ENCODE results near the gene UST.
A peak's percentile ranks its signal among the peaks of the same experiment; 100 is the strongest.

UST gene

GRCh38 chr6:149063468-149063867 lies 316.6 kb downstream of the UST start:
- no peak for DNase-seq (ENCODE audit: low read depth)

GRCh38 chr6:149064001-149064659 lies 317.3 kb downstream of the UST start:
- no peak for DNase-seq (ENCODE audit: low read depth)

- DNase-seq (ENCODE audit: low read depth): no peak
These were observed 317.8 kb downstream of the UST start for GRCh38 chr6:149064660-149065015.

GRCh38 chr6:149065121-149065520 lies 318.3 kb downstream of the UST start:
- no peak for DNase-seq (ENCODE audit: low read depth)

GRCh38 chr6:149065658-149066556 lies 319.1 kb downstream of the UST start:
- no peak for DNase-seq (ENCODE audit: low read depth)

GRCh38 chr6:149071997-149072396 lies 325.2 kb downstream of the UST start:
- DNase-seq (ENCODE audit: low read depth): no peak

- no peak for DNase-seq (ENCODE audit: low read depth)
These were observed 328.0 kb downstream of the UST start for GRCh38 chr6:149074832-149075258.

GRCh38 chr6:149075616-149076354 lies 329.0 kb downstream of the UST start:
- DNase-seq (ENCODE audit: low read depth): no peak

GRCh38 chr6:149076355-149076734 lies 329.5 kb downstream of the UST start:
- no peak for DNase-seq (ENCODE audit: low read depth)

- no peak for DNase-seq (ENCODE audit: low read depth)
These were observed 330.4 kb downstream of the UST start for GRCh38 chr6:149077208-149077607.

GRCh38 chr6:149078211-149078782 lies 331.5 kb downstream of the UST start:
- no peak for DNase-seq (ENCODE audit: low read depth)

- DNase-seq (ENCODE audit: low read depth): no peak
These were observed 332.6 kb downstream of the UST start for GRCh38 chr6:149079456-149079855.

GRCh38 chr6:149079911-149080491 lies 333.2 kb downstream of the UST start:
- DNase-seq (ENCODE audit: low read depth): no peak

GRCh38 chr6:149080511-149080910 lies 333.7 kb downstream of the UST start:
- no peak for DNase-seq (ENCODE audit: low read depth)

GRCh38 chr6:149081281-149081680 lies 334.5 kb downstream of the UST start:
- DNase-seq (ENCODE audit: low read depth): no peak

- peak; percentile 81 for DNase-seq (ENCODE audit: low read depth)
These were observed 335.5 kb downstream of the UST start for GRCh38 chr6:149082320-149082719.

GRCh38 chr6:149084026-149084425 lies 337.2 kb downstream of the UST start:
- no peak for DNase-seq (ENCODE audit: low read depth)

GRCh38 chr6:149084808-149085556 lies 338.2 kb downstream of the UST start:
- no peak for DNase-seq (ENCODE audit: low read depth)

GRCh38 chr6:149085557-149085938 lies 338.7 kb downstream of the UST start:
- DNase-seq (ENCODE audit: low read depth): no peak

GRCh38 chr6:149086363-149086762 lies 339.5 kb downstream of the UST start:
- DNase-seq (ENCODE audit: low read depth): no peak

GRCh38 chr6:149087898-149088297 lies 341.1 kb downstream of the UST start:
- DNase-seq (ENCODE audit: low read depth): no peak

Measured in stimulated activated CD8-positive, alpha-beta memory T cell treated with anti-CD3 and anti-CD28 coated beads, Interleukin-15, amount 100 ng/mL, for 1 hour (primary cell).